Stimulated activated CD4-positive, alpha-beta T cell treated with anti-CD3 and anti-CD28 coated beads, Interleukin-15, amount 100 ng/mL, for 1 hour (primary cell): ENCODE data around the gene CLEC16A.

ENCODE experiments used
- DNase-seq, 2 donors: peaks; one replicate each; pipeline ENCODE4 v3.0.0-alpha.2; 2020; ENCODE audit warnings: low read depth in 1 of 2, low spot score in 1 of 2

Gene CLEC16A

GRCh38 chr16:11151156-11151884 lies 207.0 kb downstream of the CLEC16A start:
- DNase-seq: no peak

- no peak for DNase-seq
Observed at GRCh38 chr16:11151885-11152629, 207.7 kb downstream of the CLEC16A start.

GRCh38 chr16:11152677-11153331 lies 208.4 kb downstream of the CLEC16A start:
- no peak for DNase-seq

GRCh38 chr16:11155284-11155806 lies 211.0 kb downstream of the CLEC16A start:
- no peak for DNase-seq

GRCh38 chr16:11156401-11156800 lies 212.0 kb downstream of the CLEC16A start:
- no peak for DNase-seq

- DNase-seq: no peak
Observed at GRCh38 chr16:11157143-11157542, 212.8 kb downstream of the CLEC16A start.

- no peak for DNase-seq
Observed at GRCh38 chr16:11158018-11158417, 213.7 kb downstream of the CLEC16A start.

- no peak for DNase-seq
Observed at GRCh38 chr16:11159282-11159681, 214.9 kb downstream of the CLEC16A start.

- DNase-seq: no peak
Observed at GRCh38 chr16:11160676-11161115, 216.3 kb downstream of the CLEC16A start.

GRCh38 chr16:11161439-11161838 lies 217.1 kb downstream of the CLEC16A start:
- no peak for DNase-seq

- no peak for DNase-seq
Observed at GRCh38 chr16:11161974-11162373, 217.6 kb downstream of the CLEC16A start.

GRCh38 chr16:11162586-11163268 lies 218.4 kb downstream of the CLEC16A start:
- DNase-seq: no peak

- DNase-seq: no peak
Observed at GRCh38 chr16:11163761-11164261, 219.4 kb downstream of the CLEC16A start.

GRCh38 chr16:11164482-11165270 lies 220.3 kb downstream of the CLEC16A start:
- no peak for DNase-seq

GRCh38 chr16:11165349-11165748 lies 221.0 kb downstream of the CLEC16A start:
- no peak for DNase-seq

GRCh38 chr16:11165894-11166665 lies 221.7 kb downstream of the CLEC16A start:
- no peak for DNase-seq

GRCh38 chr16:11167581-11167980 lies 223.2 kb downstream of the CLEC16A start:
- DNase-seq: no peak

GRCh38 chr16:11168386-11169051 lies 224.2 kb downstream of the CLEC16A start:
- DNase-seq: no peak

GRCh38 chr16:11169641-11170040 lies 225.3 kb downstream of the CLEC16A start:
- DNase-seq: no peak
